ENCODE data around the gene APLP2. TPM values are rescaled to one million over a fixed set of nuclear protein-coding genes. Genes with fewer than 3 reads are reported as not detected.

APLP2 gene
- total and polyA plus RNA-seq, 2 donors (not counting 1 experiment from before 2014, with no cell fraction given): 409 to 508 TPM

DNA sequence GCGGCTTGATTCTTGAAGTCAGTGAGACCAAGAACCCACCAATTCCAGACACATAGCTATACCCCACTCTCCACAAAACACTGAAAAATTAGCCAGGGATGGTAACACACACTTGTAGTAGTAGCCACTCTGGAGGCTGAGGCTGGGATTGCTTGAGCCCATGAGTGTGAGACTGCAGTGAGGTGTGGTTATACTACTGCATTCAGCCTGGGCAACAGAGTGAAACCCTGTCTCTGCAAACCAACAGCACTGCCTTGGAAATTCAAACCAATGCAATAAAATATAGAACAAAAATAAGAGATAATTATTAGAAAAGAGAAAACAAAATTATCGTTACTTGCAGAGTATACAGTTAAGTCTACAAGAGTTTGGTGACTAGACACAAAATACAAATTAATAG is 46.9 kb upstream of the APLP2 start:
- H3K79me2 ChIP-seq (ENCODE audit: control insufficient read depth, insufficient read depth, low read length): no peaks in the 10 kb centered on the region
- no peak for DNase-seq (ENCODE audit: low read depth in 2 of 2)
- H3K4me2 ChIP-seq (ENCODE audit: extremely low read depth, insufficient read depth, low read length): no peak overlapping the region
- H3K9ac ChIP-seq (ENCODE audit: insufficient read depth, low read length): no peak overlapping the region
- H3K27ac ChIP-seq (ENCODE audit: insufficient read depth, low read length): no peak overlapping the region
- H3K27me3 ChIP-seq (ENCODE audit: control insufficient read depth, insufficient read depth, low read length): no peaks in the 10 kb centered on the region
- peaks cover 2% of the 10 kb centered on the region for H3K4me1 ChIP-seq (ENCODE audit: control insufficient read depth, extremely low read depth, insufficient read depth, low read length)
- H4K20me1 ChIP-seq (ENCODE audit: control insufficient read depth, extremely low read depth, insufficient read depth, low read length): no peaks in the 10 kb centered on the region
- no peak overlapping the region for H2AFZ ChIP-seq (ENCODE audit: low read length)
- H3K4me3 ChIP-seq (replicated peaks in 1 of 4; ENCODE audit: control extremely low read depth in 1 of 4, insufficient read depth in 1 of 4, low read depth in 3 of 4, low read length in 4 of 4): no peak overlapping the region
- TF ChIP-seq EZH2 (IDR thresholded peaks at IDR 0.05; ENCODE audit: low read length, missing control alignments): no peak
- H3K9me3 ChIP-seq (ENCODE audit: control insufficient read depth, insufficient read depth, low read depth, low read length): no peaks in the 10 kb centered on the region
- no peaks in the 10 kb centered on the region for H3K36me3 ChIP-seq (ENCODE audit: control insufficient read depth, insufficient read depth, low read length)

GRCh38 chr11:130023204-130023603 is 46.5 kb upstream of the APLP2 start:
- H3K4me1 ChIP-seq (ENCODE audit: control insufficient read depth, extremely low read depth, insufficient read depth, low read length): peaks cover 2% of the 10 kb centered on the region
- TF ChIP-seq, protein P1, sequence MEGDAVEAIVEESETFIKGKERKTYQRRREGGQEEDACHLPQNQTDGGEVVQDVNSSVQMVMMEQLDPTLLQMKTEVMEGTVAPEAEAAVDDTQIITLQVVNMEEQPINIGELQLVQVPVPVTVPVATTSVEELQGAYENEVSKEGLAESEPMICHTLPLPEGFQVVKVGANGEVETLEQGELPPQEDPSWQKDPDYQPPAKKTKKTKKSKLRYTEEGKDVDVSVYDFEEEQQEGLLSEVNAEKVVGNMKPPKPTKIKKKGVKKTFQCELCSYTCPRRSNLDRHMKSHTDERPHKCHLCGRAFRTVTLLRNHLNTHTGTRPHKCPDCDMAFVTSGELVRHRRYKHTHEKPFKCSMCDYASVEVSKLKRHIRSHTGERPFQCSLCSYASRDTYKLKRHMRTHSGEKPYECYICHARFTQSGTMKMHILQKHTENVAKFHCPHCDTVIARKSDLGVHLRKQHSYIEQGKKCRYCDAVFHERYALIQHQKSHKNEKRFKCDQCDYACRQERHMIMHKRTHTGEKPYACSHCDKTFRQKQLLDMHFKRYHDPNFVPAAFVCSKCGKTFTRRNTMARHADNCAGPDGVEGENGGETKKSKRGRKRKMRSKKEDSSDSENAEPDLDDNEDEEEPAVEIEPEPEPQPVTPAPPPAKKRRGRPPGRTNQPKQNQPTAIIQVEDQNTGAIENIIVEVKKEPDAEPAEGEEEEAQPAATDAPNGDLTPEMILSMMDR (conservative IDR thresholded peaks at IDR 0.05 in 1 of 2, IDR thresholded peaks at IDR 0.05 in 1 of 2; ENCODE audit: low read depth in 1 of 2, low read length in 2 of 2): no peak
- TF ChIP-seq EZH2 (IDR thresholded peaks at IDR 0.05; ENCODE audit: low read length, missing control alignments): no peak
- peak overlapping the region; percentile 4 for H3K4me2 ChIP-seq (ENCODE audit: extremely low read depth, insufficient read depth, low read length)
- H2AFZ ChIP-seq (ENCODE audit: low read length): no peak overlapping the region
- no peaks in the 10 kb centered on the region for H3K27me3 ChIP-seq (ENCODE audit: control insufficient read depth, insufficient read depth, low read length)
- H3K9me3 ChIP-seq (ENCODE audit: control insufficient read depth, insufficient read depth, low read depth, low read length): no peaks in the 10 kb centered on the region
- DNase-seq (ENCODE audit: low read depth in 2 of 2): peak; percentile 41 to 78
- H3K27ac ChIP-seq (ENCODE audit: insufficient read depth, low read length): no peak overlapping the region
- H3K9ac ChIP-seq (ENCODE audit: insufficient read depth, low read length): no peak overlapping the region
- no peaks in the 10 kb centered on the region for H4K20me1 ChIP-seq (ENCODE audit: control insufficient read depth, extremely low read depth, insufficient read depth, low read length)
- no peak overlapping the region for H3K4me3 ChIP-seq (replicated peaks in 1 of 4; ENCODE audit: control extremely low read depth in 1 of 4, insufficient read depth in 1 of 4, low read depth in 3 of 4, low read length in 4 of 4)
- no peaks in the 10 kb centered on the region for H3K36me3 ChIP-seq (ENCODE audit: control insufficient read depth, insufficient read depth, low read length)
- H3K79me2 ChIP-seq (ENCODE audit: control insufficient read depth, insufficient read depth, low read length): no peaks in the 10 kb centered on the region

DNA sequence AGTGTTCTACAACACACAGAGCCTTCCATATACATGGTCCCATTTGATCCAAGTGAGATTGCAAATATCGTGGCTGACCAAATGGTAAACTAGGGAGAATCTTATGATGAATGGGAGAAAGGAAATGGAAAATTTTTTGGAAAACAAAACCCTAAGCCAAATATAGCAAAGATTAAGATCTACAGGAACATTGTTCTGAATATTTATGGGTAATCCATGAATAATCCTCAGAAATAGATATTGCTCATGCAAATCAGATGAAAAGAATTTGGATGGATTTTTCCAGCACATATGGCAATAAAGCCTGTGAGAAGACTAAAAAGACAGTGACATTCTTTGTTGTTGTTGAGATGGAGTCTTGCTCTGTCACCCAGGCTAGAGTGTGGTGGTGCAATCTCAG is 45.3 kb upstream of the APLP2 start:
- Histone ChIP-seq H3K79me2 (ENCODE audit: control insufficient read depth, insufficient read depth, low read length) (no peaks in the 10 kb centered on the region), H3K9ac (ENCODE audit: insufficient read depth, low read length) (no peak overlapping the region), H2AFZ (ENCODE audit: low read length) (no peak overlapping the region), H3K4me2 (ENCODE audit: extremely low read depth, insufficient read depth, low read length) (no peak overlapping the region), H3K27ac (ENCODE audit: insufficient read depth, low read length) (no peak overlapping the region), H3K4me3 (replicated peaks in 1 of 4; ENCODE audit: control extremely low read depth in 1 of 4, insufficient read depth in 1 of 4, low read depth in 3 of 4, low read length in 4 of 4) (no peak overlapping the region), H4K20me1 (ENCODE audit: control insufficient read depth, extremely low read depth, insufficient read depth, low read length) (no peaks in the 10 kb centered on the region), H3K36me3 (ENCODE audit: control insufficient read depth, insufficient read depth, low read length) (no peaks in the 10 kb centered on the region), H3K9me3 (ENCODE audit: control insufficient read depth, insufficient read depth, low read depth, low read length) (no peaks in the 10 kb centered on the region), H3K27me3 (ENCODE audit: control insufficient read depth, insufficient read depth, low read length) (no peaks in the 10 kb centered on the region), H3K4me1 (ENCODE audit: control insufficient read depth, extremely low read depth, insufficient read depth, low read length) (peaks cover 2% of the 10 kb centered on the region)
- peak in 1 of 2 donors; percentile 32 for DNase-seq (ENCODE audit: low read depth in 2 of 2)
- no peak for TF ChIP-seq EZH2 (IDR thresholded peaks at IDR 0.05; ENCODE audit: low read length, missing control alignments)
- TF ChIP-seq, protein P1 (conservative IDR thresholded peaks at IDR 0.05 in 1 of 2, IDR thresholded peaks at IDR 0.05 in 1 of 2; ENCODE audit: low read depth in 1 of 2, low read length in 2 of 2): no peak
